OCI-LY3 (cell line): ENCODE results near the gene KCNJ4.

Source experiments
- H2AFZ ChIP-seq: fragments of 200-600, 300-600 bp; shearing (Covaris generic); 2 replicates; pipeline ENCODE4 v1.6.0; 2014; ENCODE audit warnings: antibody characterized with exemption, low read depth, low read length
- H3K27ac ChIP-seq: fragments of 200-600, 300-600 bp; sonication (generic); 2 replicates; pipeline ENCODE4 v1.5.1; 2014; ENCODE audit warnings: mild to moderate bottlenecking, low read length, moderate library complexity, mixed read lengths
- H3K27me3 ChIP-seq: fragments of 200-600, 300-600 bp; sonication (generic); 2 replicates; pipeline ENCODE4 v1.6.1; 2014; ENCODE audit warnings: low read depth, low read length, mixed read lengths
- H3K36me3 ChIP-seq: fragments of 200-600, 300-600 bp; sonication (generic); replicated peaks from 2 replicates; pipeline ENCODE3; 2014; ENCODE audit warnings: low read depth, low read length, mixed read lengths
- H3K4me1 ChIP-seq: fragments of 300-600, 200-600 bp; sonication (generic); 2 replicates; pipeline ENCODE4 v1.6.1; 2014; ENCODE audit warnings: low read length, mixed read lengths
- H3K4me2 ChIP-seq: fragments of 200-600, 300-600 bp; sonication (generic); 2 replicates; pipeline ENCODE4 v1.6.1; 2014; ENCODE audit warnings: low read length, mixed read lengths
- H3K4me3 ChIP-seq: fragments of 300-600, 200-600 bp; sonication (generic); 2 replicates; pipeline ENCODE4 v1.5.1; 2014; ENCODE audit warnings: antibody characterized with exemption, mild to moderate bottlenecking, low read length, moderate library complexity
- H3K79me2 ChIP-seq: fragments of 300-600, 200-600 bp; shearing (Covaris generic); 2 replicates; pipeline ENCODE4 v1.6.1; 2014; ENCODE audit warnings: mild to moderate bottlenecking, low read length, mixed read lengths
- H3K9ac ChIP-seq: fragments of 300-600, 200-600 bp; shearing (Covaris generic); 2 replicates; pipeline ENCODE4 v1.6.0; 2014; ENCODE audit warnings: mild to moderate bottlenecking, low read length, moderate library complexity
- H3K9me3 ChIP-seq: fragments of 200-600, 300-600 bp; shearing (Covaris generic); 2 replicates; pipeline ENCODE4 v1.6.1; 2014; ENCODE audit warnings: low read length, mixed read lengths; ENCODE audit not compliant: insufficient read depth
- H4K20me1 ChIP-seq: fragments of 200-600, 300-600 bp; sonication (generic); 2 replicates; pipeline ENCODE4 v1.6.1; 2016; ENCODE audit warnings: low read length, mixed read lengths; ENCODE audit not compliant: insufficient read depth
- EZH2phosphoT487 ChIP-seq: fragments of 200-600 bp; shearing (Covaris generic); IDR thresholded peaks from 2 replicates; pipeline ENCODE4 v1.6.1; 2018; ENCODE audit warnings: antibody characterized with exemption, mixed run types, low read depth
- TF ChIP-seq, protein P1 (sequence below): fragments of 200-600, 300-600 bp; sonication (generic); IDR thresholded peaks from 2 replicates; pipeline ENCODE4 v1.5.1; 2014; ENCODE audit warnings: antibody characterized with exemption, low read length, low read depth

The KCNJ4 gene

DNA sequence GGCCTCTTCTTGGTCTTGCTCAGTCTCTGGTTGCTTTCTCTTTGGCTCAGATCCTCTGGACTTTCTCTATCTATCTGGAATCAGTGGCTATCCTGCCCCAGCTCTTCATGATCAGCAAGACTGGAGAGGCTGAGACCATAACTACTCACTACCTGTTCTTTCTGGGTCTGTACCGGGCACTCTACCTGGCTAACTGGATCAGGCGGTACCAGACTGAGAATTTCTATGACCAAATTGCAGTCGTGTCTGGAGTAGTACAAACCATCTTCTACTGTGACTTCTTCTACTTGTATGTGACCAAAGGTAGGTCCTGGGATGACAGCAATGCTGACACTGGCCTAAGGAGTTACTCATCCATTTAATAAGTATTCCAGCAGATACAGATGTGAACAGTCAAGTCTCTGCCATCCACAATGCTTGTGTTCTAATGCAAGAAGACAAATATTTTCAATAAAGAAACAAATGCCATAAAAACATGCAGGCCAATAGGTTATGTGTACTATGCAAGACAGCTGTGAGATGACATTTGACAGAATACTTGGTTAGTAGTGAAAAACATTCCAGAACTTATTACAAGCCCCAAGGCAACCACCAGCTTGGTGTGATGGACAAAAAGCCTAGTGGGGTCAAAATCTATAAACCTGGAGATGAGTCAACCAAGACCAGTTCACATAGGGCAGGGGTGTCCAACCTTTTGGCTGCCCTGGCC lies 26.3 kb upstream of the KCNJ4 start:
- H3K4me1 ChIP-seq: no peaks in the 10 kb centered on the region
- no peak overlapping the region for H3K9ac ChIP-seq
- no peaks in the 10 kb centered on the region for H3K27me3 ChIP-seq
- H3K79me2 ChIP-seq: no peaks in the 10 kb centered on the region; the same call in 1 of the 2 replicates
- H3K36me3 ChIP-seq: peaks cover 59% of the 10 kb centered on the region
- H2AFZ ChIP-seq: no peak overlapping the region
- no peak overlapping the region for H3K4me3 ChIP-seq
- H4K20me1 ChIP-seq: peaks cover 31% of the 10 kb centered on the region; the same call in 1 of the 2 replicates
- H3K27ac ChIP-seq: no peak overlapping the region
- H3K9me3 ChIP-seq: no peaks in the 10 kb centered on the region
- no peak overlapping the region for H3K4me2 ChIP-seq
- TF ChIP-seq, protein P1, sequence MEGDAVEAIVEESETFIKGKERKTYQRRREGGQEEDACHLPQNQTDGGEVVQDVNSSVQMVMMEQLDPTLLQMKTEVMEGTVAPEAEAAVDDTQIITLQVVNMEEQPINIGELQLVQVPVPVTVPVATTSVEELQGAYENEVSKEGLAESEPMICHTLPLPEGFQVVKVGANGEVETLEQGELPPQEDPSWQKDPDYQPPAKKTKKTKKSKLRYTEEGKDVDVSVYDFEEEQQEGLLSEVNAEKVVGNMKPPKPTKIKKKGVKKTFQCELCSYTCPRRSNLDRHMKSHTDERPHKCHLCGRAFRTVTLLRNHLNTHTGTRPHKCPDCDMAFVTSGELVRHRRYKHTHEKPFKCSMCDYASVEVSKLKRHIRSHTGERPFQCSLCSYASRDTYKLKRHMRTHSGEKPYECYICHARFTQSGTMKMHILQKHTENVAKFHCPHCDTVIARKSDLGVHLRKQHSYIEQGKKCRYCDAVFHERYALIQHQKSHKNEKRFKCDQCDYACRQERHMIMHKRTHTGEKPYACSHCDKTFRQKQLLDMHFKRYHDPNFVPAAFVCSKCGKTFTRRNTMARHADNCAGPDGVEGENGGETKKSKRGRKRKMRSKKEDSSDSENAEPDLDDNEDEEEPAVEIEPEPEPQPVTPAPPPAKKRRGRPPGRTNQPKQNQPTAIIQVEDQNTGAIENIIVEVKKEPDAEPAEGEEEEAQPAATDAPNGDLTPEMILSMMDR: no peak
- TF ChIP-seq EZH2phosphoT487: no peak

- Histone ChIP-seq H4K20me1 (peaks cover 22% of the 10 kb centered on the region; the same call in 1 of the 2 replicates), H3K4me1 (no peaks in the 10 kb centered on the region), H3K36me3 (peaks cover 42% of the 10 kb centered on the region), H3K27ac (no peak overlapping the region), H3K27me3 (no peaks in the 10 kb centered on the region), H3K9ac (no peak overlapping the region), H3K79me2 (no peaks in the 10 kb centered on the region), H3K4me3 (no peak overlapping the region), H3K9me3 (no peaks in the 10 kb centered on the region), H2AFZ (no peak overlapping the region), H3K4me2 (no peak overlapping the region)
- TF ChIP-seq, protein P1: no peak
- TF ChIP-seq EZH2phosphoT487: no peak
Measured at GRCh38 chr22:38479096-38479837, 24.3 kb upstream of the KCNJ4 start.

DNA sequence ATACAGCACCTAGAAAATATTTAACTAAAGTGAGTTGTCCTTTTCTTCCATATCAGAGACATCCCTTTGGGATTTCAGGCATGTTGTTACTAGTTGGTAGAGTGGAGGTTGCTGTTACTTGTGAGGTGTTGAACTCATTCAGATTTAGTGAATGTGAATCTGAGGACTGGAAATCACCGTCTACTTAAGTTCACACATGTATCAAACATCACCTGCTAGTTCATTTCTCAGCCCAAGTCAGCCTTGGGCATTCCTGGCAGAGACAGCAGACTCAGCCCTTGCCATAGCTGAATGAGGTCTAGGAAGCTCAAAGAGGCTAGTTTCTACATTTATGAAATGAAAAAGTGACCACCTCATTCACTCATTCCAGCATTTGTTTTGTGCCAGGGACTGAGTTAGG lies 22.6 kb upstream of the KCNJ4 start:
- Histone ChIP-seq H3K9ac (no peak overlapping the region), H3K27me3 (no peaks in the 10 kb centered on the region), H4K20me1 (0 out of 2 replicates have a peak, but pooled peaks cover 8% of the 10 kb centered on the region), H3K27ac (no peak overlapping the region), H3K9me3 (no peaks in the 10 kb centered on the region), H3K36me3 (peaks cover 25% of the 10 kb centered on the region), H3K4me1 (no peaks in the 10 kb centered on the region), H3K4me3 (no peak overlapping the region), H3K79me2 (no peaks in the 10 kb centered on the region), H2AFZ (no peak overlapping the region), H3K4me2 (no peak overlapping the region)
- TF ChIP-seq, protein P1: no peak
- no peak for TF ChIP-seq EZH2phosphoT487

DNA sequence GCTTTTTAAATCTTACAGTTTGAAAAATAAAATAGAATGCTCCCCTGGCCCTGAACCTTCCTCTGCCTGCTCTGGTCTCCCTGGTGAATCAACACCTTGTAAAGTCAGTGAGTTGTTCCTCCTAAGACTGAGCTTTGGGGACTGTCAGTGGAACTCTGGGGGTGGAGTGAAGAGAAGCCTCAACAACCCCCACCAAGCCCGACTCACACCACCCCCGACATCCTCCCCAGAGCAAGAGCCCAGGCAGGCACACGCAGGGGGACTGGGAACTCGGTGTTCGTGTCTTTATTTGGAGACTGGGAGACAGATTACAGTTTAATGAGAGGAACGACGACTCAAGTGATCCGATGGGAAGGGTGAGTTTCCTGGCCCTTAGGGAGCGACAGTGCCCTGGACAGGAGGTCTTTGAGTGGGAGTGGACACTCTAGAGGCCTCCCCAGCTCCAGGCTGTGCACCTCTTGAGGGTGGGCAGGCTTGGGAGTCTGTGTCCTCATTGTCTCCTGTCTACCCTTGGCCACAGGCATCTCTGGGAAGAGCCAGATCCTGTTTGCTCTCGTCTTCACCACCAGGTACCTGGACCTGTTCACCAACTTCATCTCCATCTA lies 19.1 kb upstream of the KCNJ4 start:
- no peak overlapping the region for H3K4me3 ChIP-seq
- no peak overlapping the region for H3K4me2 ChIP-seq
- H3K9ac ChIP-seq: no peak overlapping the region
- no peaks in the 10 kb centered on the region for H3K9me3 ChIP-seq
- no peaks in the 10 kb centered on the region for H4K20me1 ChIP-seq
- H3K27me3 ChIP-seq: no peaks in the 10 kb centered on the region
- H2AFZ ChIP-seq: no peak overlapping the region
- no peaks in the 10 kb centered on the region for H3K4me1 ChIP-seq
- TF ChIP-seq, protein P1: no peak
- TF ChIP-seq EZH2phosphoT487: no peak
- no peak overlapping the region for H3K27ac ChIP-seq
- peaks cover 1% of the 10 kb centered on the region for H3K36me3 ChIP-seq
- H3K79me2 ChIP-seq: no peaks in the 10 kb centered on the region
